Stimulated activated CD4-positive, alpha-beta T cell treated with anti-CD3 and anti-CD28 coated beads, Interleukin-12 subunit alpha, Interleukin-12 subunit beta, amount 100 ng/mL, for 48 hours (primary cell): Measurements from ENCODE around the gene TSR3.

ENCODE experiments used
- DNase-seq, 3 donors: peaks; one replicate each; pipeline ENCODE4 v3.0.0-alpha.2; 2020; ENCODE audit warnings: low read depth in 2 of 3, low spot score in 1 of 3

TSR3 gene

GRCh38 chr16:1351582-1352362 lies at the start of gene TSR3, which contains the start of gene GNPTG:
Gene TSR3 (minus strand): TSS chr16:1351878. CDS start chr16:1351804, 74 bp downstream.
Gene GNPTG (plus strand): TSS chr16:1351931. CDS start chr16:1351966, 35 bp downstream.
- peak; percentile 73 to 82 (median 75) for DNase-seq

GRCh38 chr16:1401061-1401757 lies 49.5 kb upstream of the TSR3 start:
- no peak for DNase-seq

- DNase-seq: no peak
Measured at GRCh38 chr16:1398826-1399581, 47.3 kb upstream of the TSR3 start.

GRCh38 chr16:1398351-1398750 lies 46.7 kb upstream of the TSR3 start:
- no peak for DNase-seq

GRCh38 chr16:1397779-1398178 lies 46.1 kb upstream of the TSR3 start:
- no peak for DNase-seq

- DNase-seq: no peak
Measured at GRCh38 chr16:1395444-1396031, 43.9 kb upstream of the TSR3 start.

- DNase-seq: no peak
Measured at GRCh38 chr16:1394367-1394951, 42.8 kb upstream of the TSR3 start.

GRCh38 chr16:1393613-1394176 lies 42.0 kb upstream of the TSR3 start:
- DNase-seq: no peak

GRCh38 chr16:1392826-1393225 lies 41.1 kb upstream of the TSR3 start:
- DNase-seq: no peak

- no peak for DNase-seq
Measured at GRCh38 chr16:1390239-1390779, 38.6 kb upstream of the TSR3 start.

- no peak for DNase-seq
Measured at GRCh38 chr16:1389762-1390161, 38.1 kb upstream of the TSR3 start.

- no peak for DNase-seq
Measured at GRCh38 chr16:1387331-1387730, 35.7 kb upstream of the TSR3 start.

GRCh38 chr16:1385232-1385631 lies 33.6 kb upstream of the TSR3 start:
- DNase-seq: no peak

GRCh38 chr16:1383556-1383955 lies 31.9 kb upstream of the TSR3 start:
- DNase-seq: no peak

- DNase-seq: no peak
Measured at GRCh38 chr16:1381612-1382406, 30.1 kb upstream of the TSR3 start.

GRCh38 chr16:1380195-1380594 lies 28.5 kb upstream of the TSR3 start:
- DNase-seq: no peak

GRCh38 chr16:1379304-1380076 lies 27.8 kb upstream of the TSR3 start:
- peak; percentile 52 to 71 (median 69) for DNase-seq

- peak; percentile 50 to 65 (median 54) for DNase-seq
Measured at GRCh38 chr16:1378804-1379303, 27.2 kb upstream of the TSR3 start.
